HG03045 (cell line): Measurements from ENCODE around the gene ROBO1.
"Not testable (repeated sequence)": the region's sequence is repeated elsewhere in the genome, so short reads cannot be mapped to it uniquely, and the experiment has no call there.

Source experiments
- ATAC-seq: cut with Tn5 transposase; IDR thresholded peaks from one replicate; pipeline ENCODE4 v1.9.1; 2021; ENCODE audit warnings: mild to moderate bottlenecking, moderate library complexity; ENCODE audit not compliant: unreplicated experiment

The ROBO1 gene

DNA sequence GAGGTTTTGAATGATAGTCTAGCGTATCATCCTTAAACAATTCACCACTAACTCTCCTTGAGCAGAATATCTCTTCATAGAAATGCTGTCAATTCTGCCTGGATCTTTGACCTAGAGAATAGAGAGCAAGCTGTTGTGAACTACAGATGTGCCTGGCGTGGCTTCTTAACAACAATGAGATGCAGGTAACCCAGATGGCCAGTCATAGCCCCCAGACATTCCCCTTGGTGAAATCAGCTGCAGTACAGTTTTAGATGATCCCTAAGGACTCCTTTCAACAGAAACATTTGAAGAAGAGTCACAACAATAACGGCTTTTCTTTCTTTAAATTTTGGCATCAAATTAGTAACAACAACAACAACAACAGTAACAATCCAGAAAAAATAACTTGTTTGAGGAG is 1041.3 kb downstream of the ROBO1 start:
- ATAC-seq, result no peak

DNA sequence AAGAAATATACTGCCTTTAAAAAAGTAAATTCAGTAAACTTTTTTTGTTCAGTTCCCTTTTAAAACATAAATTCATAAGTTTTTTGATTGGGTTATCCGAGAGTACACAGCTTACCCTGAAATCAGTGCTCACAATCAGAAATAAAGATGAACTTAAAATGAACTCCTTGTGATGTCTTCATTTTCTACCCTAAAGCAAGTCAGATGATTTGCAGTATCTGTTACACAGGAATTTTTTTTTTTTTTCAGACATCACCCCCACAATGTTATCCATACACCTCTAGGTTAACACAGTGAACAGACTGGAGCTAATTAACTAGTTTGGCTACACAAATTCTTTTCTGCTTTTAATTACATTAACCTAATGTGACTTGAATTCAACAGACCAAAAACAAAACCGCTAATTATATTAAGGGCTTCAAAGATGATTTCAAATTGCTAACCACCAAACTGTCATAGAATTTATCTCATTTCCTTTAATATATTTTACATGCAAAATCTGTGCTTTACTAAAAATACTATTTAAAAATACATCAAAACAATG is 1042.0 kb downstream of the ROBO1 start:
- ATAC-seq, result no peak

DNA sequence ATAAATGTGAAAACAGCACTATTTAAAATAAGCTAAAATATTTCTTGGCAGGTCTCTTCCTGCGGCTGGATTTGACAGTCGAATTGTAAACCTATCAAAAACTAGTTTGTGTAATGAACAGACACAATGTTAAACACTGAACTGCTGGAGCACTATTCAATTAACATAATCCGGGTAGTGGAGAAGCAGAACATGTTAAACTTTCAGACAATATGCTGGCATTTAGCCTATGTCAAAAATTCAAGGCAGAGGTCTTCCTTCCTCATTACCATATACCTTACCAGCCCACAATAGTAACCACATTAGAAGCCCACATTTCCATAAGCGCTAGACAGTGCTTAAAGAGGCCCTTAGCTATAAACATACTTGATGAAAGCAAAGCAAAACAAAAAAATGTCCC is 1042.9 kb downstream of the ROBO1 start:
- ATAC-seq, result no peak

DNA sequence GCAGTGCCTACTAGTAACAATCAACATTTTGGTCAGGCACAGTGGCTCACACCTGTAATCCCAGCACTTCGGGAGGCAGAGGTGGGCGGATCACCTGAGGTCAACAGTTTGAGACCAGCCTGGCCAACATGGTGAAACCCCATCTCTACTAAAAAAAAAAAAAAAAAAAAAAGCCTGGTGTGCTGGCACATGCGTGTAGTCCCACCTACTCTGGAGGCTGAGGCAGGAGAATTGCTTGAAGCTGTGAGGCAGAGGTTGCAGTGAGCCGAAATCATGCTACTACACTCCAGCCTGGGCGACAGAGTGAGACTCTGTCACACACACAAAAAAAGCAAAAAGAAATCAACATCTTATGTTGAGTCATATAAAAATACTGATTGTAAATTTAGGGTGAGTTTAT is 1043.4 kb downstream of the ROBO1 start:
- ATAC-seq, result not testable (repeated sequence)

DNA sequence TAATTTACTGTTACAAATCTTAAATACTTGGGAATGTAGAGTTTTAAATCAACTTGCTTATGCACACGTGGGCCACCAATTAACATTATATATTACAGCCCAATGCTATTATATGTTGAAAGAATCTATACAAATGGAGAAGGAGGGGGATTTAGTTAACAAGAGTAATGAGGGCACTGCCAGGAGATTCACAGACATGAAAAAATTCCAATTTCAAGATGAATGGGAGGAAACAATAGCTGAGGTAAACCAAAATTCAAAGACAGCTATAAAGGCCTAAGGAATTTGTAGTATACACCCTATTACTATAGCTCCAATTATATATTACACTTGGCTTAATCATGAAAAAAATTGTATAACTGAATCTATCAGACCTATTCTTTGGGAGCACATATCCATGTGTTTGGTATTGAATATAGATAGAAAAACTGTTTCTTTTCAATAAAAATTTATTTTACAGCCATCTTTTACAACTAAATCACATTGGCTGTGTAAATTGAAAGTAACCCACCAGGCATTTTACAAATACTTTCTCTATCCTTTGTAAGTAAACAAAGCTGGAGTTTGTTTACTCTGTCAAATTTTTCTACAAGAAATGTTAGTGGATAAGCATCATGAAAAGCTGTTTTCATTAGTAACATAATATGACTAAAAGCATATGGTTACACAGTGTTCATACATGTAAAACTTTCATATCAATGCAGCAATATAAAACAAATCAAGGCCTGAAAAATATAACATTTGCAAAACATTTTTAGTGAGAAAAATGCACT is 1045.8 kb downstream of the ROBO1 start:
- ATAC-seq, result no peak

DNA sequence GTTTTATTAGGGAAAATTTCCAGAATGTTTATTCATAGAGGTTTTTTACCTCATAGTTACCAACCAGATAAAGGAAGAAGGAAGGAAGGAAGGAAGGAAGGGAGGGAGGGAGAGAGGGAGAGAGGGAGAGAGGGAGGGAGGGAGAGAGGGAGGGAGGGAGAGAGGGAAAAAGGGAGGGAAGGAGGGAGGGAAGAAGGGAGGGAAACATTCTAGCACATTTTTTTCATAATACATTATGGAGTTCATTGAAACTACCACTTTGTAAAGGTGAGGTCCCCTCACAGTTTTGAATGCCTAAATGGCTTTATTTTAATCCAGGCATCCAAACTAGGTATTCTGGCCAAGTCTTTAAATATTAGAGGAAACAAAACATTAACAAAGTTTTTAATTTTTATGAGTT is 1049.1 kb downstream of the ROBO1 start:
- ATAC-seq, result no peak

DNA sequence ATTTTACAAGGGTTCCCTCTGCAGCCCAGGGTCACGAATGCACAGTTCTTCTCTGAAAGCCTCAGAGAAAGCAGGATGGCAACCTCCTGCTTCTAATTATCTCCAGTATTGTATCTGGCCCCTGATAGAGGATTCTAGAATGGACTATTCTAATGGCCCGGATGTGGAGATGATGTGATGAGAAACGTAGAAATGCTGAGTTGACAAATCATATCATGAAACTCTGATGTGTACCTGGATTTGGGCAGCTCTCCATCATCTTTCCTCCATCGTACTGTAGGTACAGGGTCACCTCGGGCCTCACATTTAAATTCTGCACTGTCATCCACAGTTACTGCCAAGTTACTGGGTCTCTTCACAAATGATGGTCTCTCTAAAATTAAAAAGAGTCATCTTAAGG is 1050.8 kb downstream of the ROBO1 start:
- ATAC-seq, result no peak

DNA sequence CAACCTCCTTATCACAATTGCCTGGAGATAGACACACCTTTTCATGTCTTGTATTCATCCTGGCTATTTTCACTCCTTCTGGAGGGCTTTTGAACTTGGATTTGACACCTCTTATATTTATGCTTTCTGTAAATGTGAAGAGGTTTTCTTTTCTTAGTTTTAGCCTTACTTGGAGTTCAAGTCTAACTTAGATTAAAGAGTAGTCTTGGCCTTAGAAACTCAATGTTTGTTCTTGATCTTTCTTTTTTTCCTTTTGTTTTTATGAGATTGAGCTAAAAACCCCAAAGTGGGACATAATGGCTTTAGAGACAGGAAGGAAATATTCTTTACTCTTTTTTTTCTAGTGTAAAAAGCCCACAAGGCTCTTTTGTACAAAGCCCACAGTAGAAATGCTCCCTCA is 1054.9 kb downstream of the ROBO1 start:
- no peak for ATAC-seq

DNA sequence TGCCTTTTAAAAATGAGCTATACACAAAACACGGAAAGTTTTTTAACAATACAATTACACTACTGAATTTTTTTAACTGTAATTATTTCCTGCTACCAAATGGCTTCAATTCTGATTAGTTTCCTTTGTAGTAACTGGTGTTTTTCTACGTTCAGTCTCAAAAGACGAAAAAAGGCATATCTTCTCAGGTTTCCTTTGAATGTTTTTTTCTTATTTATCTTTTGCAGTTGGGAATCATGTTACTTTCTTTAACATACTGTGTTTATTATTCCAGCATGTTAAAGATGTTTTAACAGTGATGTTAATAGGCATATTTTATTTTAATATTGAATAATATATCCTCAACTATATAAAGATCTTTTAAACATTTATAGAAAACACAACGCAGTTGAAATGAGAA is 1055.5 kb downstream of the ROBO1 start:
- ATAC-seq, result no peak

DNA sequence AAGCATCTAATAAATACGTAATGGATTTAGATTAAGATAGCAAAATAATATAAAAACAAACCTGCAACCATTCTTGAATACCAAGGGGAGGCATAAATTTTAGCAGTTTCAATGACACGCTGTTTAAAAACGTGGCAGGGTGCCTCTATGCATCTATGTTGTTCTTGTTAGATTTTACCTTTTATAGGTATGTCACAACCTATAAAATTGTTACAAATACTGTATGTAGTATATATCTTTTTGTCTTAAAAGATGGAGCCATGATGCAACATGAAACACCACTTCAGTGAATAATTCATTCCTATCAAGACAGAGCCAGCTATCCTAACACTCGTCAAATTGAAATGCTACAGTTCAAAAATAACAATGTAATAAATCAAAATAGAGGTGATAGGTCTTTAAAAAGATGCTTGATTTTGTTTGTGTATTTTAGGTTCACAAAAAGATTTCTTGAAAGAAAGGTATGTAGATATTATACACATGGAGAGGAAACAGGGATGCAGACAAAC is 1059.2 kb downstream of the ROBO1 start:
- ATAC-seq, result no peak

DNA sequence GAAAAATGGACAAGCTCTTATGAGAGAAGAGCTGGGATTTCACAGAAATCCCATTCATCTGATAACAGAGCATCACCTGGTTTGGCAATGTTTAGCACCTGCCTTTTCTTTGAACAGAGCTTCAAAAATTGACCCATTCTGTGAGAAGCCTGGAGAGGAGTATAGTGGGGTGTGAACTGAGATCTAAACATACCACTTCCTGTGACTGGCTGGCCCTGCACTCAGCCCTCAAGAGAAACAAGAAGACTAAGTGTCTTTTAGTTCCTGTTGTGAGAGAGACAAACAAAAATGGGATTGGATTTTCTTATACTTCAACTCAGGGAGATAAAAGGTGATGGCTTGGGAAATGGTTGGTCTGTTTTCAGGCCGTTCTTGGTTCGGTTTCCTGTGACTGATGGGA is 1060.2 kb downstream of the ROBO1 start:
- ATAC-seq, result no peak

DNA sequence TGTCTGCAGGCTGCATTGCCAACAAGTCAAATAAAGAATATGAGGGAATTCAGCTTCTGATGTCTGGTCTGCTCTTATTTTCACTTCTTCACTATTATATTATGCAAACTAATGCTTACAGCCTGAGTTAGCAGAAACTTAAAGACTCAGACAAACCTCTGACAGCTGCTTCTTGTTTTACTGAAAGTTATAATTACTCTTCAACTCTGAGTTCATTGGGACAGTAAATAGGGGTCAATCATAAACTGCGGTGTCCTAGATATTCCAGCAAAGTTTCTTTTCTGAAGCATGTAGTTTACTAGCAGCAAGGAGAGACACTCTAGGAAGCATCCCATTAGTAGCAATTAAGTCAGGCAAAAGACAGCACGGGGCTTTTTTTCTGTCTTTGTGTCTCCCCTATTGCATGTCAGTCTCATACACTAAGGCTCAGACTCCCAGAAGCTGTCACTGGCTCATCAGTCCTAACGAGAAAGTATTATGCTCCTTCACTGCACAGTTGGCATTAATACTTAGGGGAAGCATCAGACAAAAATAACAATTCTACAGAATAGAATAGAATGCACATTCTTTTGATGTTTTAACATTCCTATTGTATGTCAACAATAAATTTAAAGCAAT is 1060.8 kb downstream of the ROBO1 start:
- no peak for ATAC-seq

DNA sequence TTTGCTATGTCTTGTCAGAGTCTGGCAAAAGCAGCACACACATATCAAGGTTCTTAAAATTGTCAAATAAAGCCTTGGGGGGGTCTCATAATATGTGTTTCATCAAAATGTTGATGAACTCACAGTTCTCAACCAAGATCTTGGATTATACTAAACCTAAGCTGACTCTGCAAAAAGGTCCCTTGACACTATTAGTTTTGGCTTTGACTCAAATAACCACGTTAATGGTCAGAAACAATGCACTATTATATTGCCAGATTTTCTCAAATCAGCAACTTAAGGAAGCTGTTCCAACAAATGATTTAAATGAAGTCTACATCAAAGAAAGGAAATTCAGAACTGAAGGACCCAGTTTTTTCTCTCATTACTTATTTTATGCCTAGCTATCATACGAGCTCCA is 1063.9 kb downstream of the ROBO1 start:
- no peak for ATAC-seq

DNA sequence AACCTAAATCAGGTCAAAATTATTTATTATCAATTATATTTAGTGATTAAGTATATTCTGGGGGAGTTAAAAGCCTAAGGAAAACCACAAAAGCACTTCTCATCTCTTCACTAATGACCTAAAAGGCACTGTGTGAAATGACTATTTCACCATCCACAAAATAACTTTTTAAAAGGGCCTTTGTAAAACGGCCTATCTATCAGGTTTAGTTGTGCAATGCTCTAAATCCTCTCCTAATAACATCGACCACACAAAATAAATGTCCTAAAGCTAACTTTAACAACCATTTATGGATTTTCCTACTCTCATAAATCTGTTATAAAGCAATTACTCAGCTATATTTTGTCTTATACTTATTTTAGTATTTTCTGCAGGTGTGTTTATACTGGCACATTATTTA is 1066.3 kb downstream of the ROBO1 start:
- no peak for ATAC-seq

DNA sequence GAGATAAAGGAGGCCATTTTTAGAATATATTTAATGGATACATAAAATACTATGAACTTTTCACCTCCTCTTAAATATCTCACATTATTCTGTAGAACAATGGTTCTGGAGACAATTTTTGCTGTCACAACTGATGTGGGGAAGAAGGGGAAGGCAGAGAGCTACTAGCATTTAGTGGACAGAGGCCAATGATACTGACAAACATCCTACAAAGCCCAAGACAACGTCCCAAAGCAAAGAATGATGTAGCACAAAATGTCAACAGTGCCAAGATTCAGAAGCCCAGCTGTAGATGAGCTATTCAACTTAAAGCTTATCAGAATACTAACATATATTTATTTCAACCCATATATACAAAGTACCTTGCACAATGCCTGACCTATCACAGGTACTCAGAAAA is 1069.4 kb downstream of the ROBO1 start:
- no peak for ATAC-seq

DNA sequence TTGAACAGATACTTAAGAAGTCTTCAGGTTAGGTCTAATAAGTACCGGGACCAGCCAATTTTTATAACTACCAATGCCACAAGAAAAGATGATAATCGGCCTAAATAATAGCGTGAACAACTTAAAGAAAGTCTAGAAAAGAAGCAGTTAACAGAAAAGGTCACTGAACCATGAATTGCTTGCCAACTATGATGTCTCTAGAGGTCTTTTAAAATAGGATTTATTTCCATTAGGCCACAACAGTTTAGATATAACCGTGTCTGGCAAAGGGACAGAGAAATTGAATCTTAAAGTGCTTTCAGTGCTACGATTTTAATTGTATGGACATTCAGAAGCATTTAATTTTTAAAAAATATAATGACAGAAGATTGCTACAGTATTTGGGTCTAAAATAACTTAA is 1070.4 kb downstream of the ROBO1 start:
- no peak for ATAC-seq

DNA sequence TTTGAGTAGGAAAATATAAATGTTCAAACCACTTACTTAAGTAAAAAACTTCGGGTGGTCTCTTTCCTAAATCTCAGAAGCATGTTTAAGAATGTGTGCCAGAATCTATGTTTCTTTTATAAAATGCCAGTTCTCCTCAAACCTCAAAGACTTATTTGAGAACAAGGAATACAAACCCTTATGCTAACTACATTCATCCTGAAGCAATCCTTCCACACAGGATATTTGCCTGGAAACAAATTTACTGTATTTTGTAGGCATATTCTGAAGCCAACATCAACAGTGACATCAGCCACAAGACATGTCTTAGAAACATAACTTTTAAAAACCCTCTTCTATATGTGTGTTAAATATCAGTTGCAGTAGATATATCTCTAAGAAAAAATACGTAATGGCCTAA is 1077.0 kb downstream of the ROBO1 start:
- ATAC-seq, result no peak

DNA sequence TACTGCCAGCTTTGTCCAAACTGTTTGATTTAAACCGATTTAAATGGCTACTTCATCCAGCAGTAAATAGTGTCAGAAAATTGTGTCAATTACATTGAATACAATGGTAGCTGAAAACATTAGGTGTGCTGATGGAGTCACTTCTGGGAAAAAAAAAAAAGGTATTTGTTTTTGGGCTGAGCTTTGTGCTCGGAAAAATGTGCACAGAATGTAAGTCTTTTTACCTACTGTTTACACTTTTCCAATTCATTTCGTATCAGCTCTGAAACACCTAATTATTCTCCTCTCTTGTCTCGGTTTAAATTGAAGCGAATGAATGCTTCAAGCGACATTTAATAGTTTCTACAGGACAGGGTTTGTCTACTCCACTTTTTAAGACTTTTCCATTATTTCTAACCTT is 1078.4 kb downstream of the ROBO1 start:
- ATAC-seq, result no peak

DNA sequence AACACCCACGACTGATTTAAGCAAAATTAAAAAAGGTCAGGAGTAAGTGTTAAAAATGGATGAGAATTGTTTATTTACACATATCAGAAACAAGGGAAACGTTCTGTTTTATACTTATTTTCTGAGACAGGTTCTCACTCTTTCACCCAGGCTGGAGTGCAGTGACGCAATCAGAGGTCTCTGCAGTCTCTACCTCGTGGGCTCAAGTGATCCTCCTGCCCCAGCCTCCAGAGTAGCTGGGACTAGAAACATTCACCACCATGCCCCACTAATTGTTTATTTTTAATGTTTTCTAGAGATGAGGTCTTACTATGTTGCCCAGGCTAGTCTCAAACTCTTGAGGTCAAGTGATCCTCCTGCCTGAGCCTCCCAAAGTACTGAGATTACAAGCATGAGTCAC is 1080.3 kb downstream of the ROBO1 start:
- no peak for ATAC-seq

DNA sequence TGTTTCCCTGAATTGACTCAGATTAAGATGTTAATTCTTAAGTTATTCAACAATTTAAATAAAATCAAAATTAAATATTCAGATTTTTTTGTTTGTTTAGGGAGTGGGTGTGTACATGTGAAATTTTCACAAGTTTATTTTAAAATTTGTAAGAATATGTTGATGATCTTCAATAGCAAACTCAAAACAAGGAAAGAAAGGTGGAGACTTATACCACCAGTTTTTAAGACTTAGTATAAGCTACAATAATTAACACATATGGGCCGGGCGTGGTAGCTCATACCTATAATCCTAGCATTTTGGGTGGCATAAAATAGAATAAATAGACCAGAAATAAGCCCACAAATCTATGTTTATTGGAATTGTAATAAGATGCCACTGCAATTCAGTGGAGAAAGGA is 1084.5 kb downstream of the ROBO1 start:
- no peak for ATAC-seq

DNA sequence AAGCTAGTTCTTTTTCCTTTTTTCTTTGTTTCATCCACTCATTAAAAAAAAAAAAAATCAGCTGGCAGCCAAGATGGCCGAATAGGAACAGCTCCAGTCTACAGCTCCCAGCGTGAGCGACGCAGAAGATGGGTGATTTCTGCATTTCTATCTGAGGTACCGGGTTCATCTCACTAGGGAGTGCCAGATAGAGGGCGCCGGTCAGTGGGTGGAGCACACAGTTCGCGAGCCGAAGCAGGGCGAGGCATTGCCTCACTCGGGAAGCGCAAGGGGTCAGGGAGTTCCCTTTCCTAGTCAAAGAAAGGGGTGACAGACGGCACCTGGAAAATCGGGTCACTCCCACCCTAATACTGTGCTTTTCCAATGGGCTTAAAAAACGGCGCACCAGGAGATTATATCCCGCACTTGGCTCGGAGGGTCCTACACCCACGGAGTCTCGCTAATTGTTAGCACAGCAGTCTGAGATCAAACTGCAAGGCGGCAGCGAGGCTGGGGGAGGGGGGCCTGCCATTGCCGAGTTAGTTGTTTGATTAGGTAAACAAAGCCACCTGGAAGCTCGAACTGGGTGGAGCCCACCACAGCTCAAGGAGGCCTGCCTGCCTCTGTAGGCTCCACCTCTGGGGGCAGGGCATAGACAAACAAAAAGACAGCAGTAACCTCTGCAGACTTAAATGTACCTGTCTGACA is 1092.5 kb downstream of the ROBO1 start:
- ATAC-seq, result not testable (repeated sequence)

DNA sequence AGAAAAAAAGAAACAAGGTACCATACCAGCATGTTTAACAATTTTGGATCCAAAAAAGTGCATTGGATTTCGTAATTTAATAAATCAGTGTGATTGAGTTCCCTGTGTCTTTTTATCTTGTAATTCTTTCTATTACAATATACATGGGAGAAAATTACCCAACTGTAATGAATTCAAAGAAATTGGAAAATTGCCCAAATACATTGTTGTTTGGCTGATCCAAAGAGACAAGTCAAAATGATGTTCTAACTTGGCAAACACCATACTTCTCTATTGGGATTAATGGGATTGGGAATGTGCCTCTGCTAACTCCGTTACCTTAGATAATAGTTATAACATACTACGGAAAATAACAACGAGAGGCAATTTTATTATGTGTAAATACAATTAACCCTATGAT is 1097.1 kb downstream of the ROBO1 start:
- ATAC-seq, result no peak
